Globus pallidus (tissue), 1 donor: ENCODE measurements around the gene STIM1.
"Not testable (repeated sequence)": the region's sequence is repeated elsewhere in the genome, so short reads cannot be mapped to it uniquely, and the experiment has no call there.

Experiments used
- DNase-seq: peaks from one replicate; pipeline ENCODE4 v3.0.0-alpha.2; 2015; ENCODE audit warnings: low spot score

STIM1 gene

GRCh38 chr11:3854977-3855807, at the start of gene STIM1:
TSS of gene STIM1 (plus strand) at chr11:3855664. CDS start at chr11:3856271, 607 bp downstream.
- DNase-seq, result peak; percentile 90

- peak; percentile 53 for DNase-seq
Measured at GRCh38 chr11:3807909-3808860, 47.3 kb upstream of the STIM1 start, which contains the start of gene PGAP2. TSS of gene PGAP2 (plus strand) at chr11:3808560. CDS start at chr11:3811260, 2,700 bp downstream.

GRCh38 chr11:3808861-3809623, 46.4 kb upstream of the STIM1 start:
- DNase-seq, result no peak

- no peak for DNase-seq
Measured at GRCh38 chr11:3809624-3809928, 45.9 kb upstream of the STIM1 start.

GRCh38 chr11:3810446-3810845, 45.0 kb upstream of the STIM1 start:
- no peak for DNase-seq

- DNase-seq, result no peak
Measured at GRCh38 chr11:3810951-3811350, 44.5 kb upstream of the STIM1 start.

- not testable (repeated sequence) for DNase-seq
Measured at GRCh38 chr11:3814832-3815231, 40.6 kb upstream of the STIM1 start.

GRCh38 chr11:3815845-3816244, 39.6 kb upstream of the STIM1 start:
- no peak for DNase-seq

GRCh38 chr11:3816673-3817072, 38.8 kb upstream of the STIM1 start:
- DNase-seq, result no peak

- DNase-seq, result no peak
Measured at GRCh38 chr11:3817181-3817800, 38.2 kb upstream of the STIM1 start.

- no peak for DNase-seq
Measured at GRCh38 chr11:3820971-3821370, 34.5 kb upstream of the STIM1 start.

- no peak for DNase-seq
Measured at GRCh38 chr11:3822312-3822711, 33.2 kb upstream of the STIM1 start.

- no peak for DNase-seq
Measured at GRCh38 chr11:3823303-3823702, 32.2 kb upstream of the STIM1 start.

- no peak for DNase-seq
Measured at GRCh38 chr11:3823762-3824506, 31.5 kb upstream of the STIM1 start.

GRCh38 chr11:3824714-3825472, 30.6 kb upstream of the STIM1 start:
- DNase-seq, result peak; percentile 86

- no peak for DNase-seq
Measured at GRCh38 chr11:3825473-3826154, 29.9 kb upstream of the STIM1 start.

- DNase-seq, result peak; percentile 98
Measured at GRCh38 chr11:3826721-3827120, 28.7 kb upstream of the STIM1 start.

GRCh38 chr11:3827434-3828186, 27.9 kb upstream of the STIM1 start:
- peak; percentile 70 for DNase-seq

- no peak for DNase-seq
Measured at GRCh38 chr11:3830088-3830487, 25.4 kb upstream of the STIM1 start.
